T-cell (primary cell): ENCODE measurements around the gene GPAT3. TPM values are rescaled to one million over a fixed set of nuclear protein-coding genes. Genes with fewer than 3 reads are reported as not detected.
"Not testable (repeated sequence)": the region's sequence is repeated elsewhere in the genome, so short reads cannot be mapped to it uniquely, and the experiment has no call there.

Experiments used
- ATAC-seq, 4 experiments: fragments of 200-7000 bp in 3 of 4; fragments of 150-1000 bp in 1 of 4; cut with Tn5 transposase; replicated peaks in 1 of 4; 1 replicate in 3 of 4; 2 replicates in 1 of 4; pipeline ENCODE4 v1.10.0; 2021; ENCODE audit warnings: moderate library complexity in 3 of 4, mild to moderate bottlenecking in 2 of 4, moderate number of reproducible peaks in 1 of 4
- CTCF ChIA-PET, 2 donors: fragments of 300-600 bp; sonication (Branson Sonifier 250); formaldehyde crosslinking; loops; one replicate each; lab custom pipeline; 2022; ENCODE audit warnings: antibody characterized with exemption in 2 of 2; lab: Charles Lee
- POLR2A ChIA-PET, 2 donors: fragments of 300-600 bp; sonication (Branson Sonifier 250); formaldehyde crosslinking; loops; one replicate each; lab custom pipeline; 2022; ENCODE audit warnings: antibody characterized with exemption in 2 of 2; lab: Charles Lee
- DNase-seq, 35 experiments: peaks; one replicate each; pipeline versions ENCODE4 v3.0.0 to v3.0.0-alpha.2; 2013 to 2023
- H3K27ac ChIP-seq: one replicate; pipeline ENCODE4 v1.5.1; 2013; ENCODE audit warnings: low read length
- H3K27me3 ChIP-seq, 2 experiments: replicated peaks in 1 of 2; 1 replicate in 1 of 2; 2 replicates in 1 of 2; pipeline versions ENCODE4 v1.6.1 to v1.7.0; 2013; ENCODE audit warnings: low read length in 1 of 2, mixed read lengths in 1 of 2; ENCODE audit not compliant: control insufficient read depth in 2 of 2, insufficient read depth in 2 of 2; ENCODE audit errors: extremely low read depth in 1 of 2
- H3K36me3 ChIP-seq, 2 donors: 1 replicate in 1 of 2; 2 replicates in 1 of 2; pipeline versions ENCODE4 v1.6.1 to v1.7.0; 2013; ENCODE audit warnings: low read length in 1 of 2; ENCODE audit not compliant: control insufficient read depth in 2 of 2, insufficient read depth in 1 of 2; ENCODE audit errors: extremely low read depth in 1 of 2
- H3K4me1 ChIP-seq, 2 experiments: 1 replicate in 1 of 2; 2 replicates in 1 of 2; pipeline versions ENCODE4 v1.6.1 to v1.7.0; 2013; ENCODE audit warnings: low read length in 2 of 2, mixed read lengths in 1 of 2; ENCODE audit not compliant: insufficient read depth in 2 of 2, control insufficient read depth in 1 of 2; ENCODE audit errors: extremely low read depth in 1 of 2
- H3K4me3 ChIP-seq, 2 donors: 1 replicate in 1 of 2; 2 replicates in 1 of 2; pipeline versions ENCODE4 v1.5.1 to v1.7.0; 2013; ENCODE audit warnings: mild to moderate bottlenecking in 2 of 2, low read length in 1 of 2, moderate library complexity in 1 of 2; ENCODE audit not compliant: control insufficient read depth in 1 of 2; ENCODE audit errors: extremely low read depth in 1 of 2
- H3K9me3 ChIP-seq: 2 replicates; pipeline ENCODE4 v1.7.0; 2013
- H3K27ac Mint-ChIP-seq, 2 donors: one replicate each; pipeline ENCODE4 v1.8.0; 2020 to 2021; ENCODE audit warnings: mild to moderate bottlenecking in 2 of 2, mixed read lengths in 2 of 2
- H3K27me3 Mint-ChIP-seq, 2 donors: one replicate each; pipeline ENCODE4 v1.8.0; 2021 to 2022; ENCODE audit warnings: mixed read lengths in 2 of 2
- H3K36me3 Mint-ChIP-seq: one replicate; pipeline ENCODE4 v1.8.0; 2021; ENCODE audit warnings: mixed read lengths
- H3K4me1 Mint-ChIP-seq, 3 donors: one replicate each; pipeline ENCODE4 v1.8.0; 2020 to 2022; ENCODE audit warnings: mixed read lengths in 3 of 3, mild to moderate bottlenecking in 1 of 3
- H3K4me3 Mint-ChIP-seq, 3 donors: one replicate each; pipeline ENCODE4 v1.8.0; 2020 to 2022; ENCODE audit warnings: mild to moderate bottlenecking in 3 of 3, mixed read lengths in 3 of 3, moderate library complexity in 3 of 3
- H3K9me3 Mint-ChIP-seq, 3 donors: one replicate each; pipeline ENCODE4 v1.8.0; 2020 to 2022; ENCODE audit warnings: mixed read lengths in 3 of 3
- WGBS: methylation state at CpG from one replicate; pipeline ENCODE4 v1.1.5; 2013; ENCODE audit warnings: missing lambda C conversion rate; ENCODE audit not compliant: insufficient coverage; 5-methylcytosine and 5-hydroxymethylcytosine counted together
- total RNA-seq, 35 experiments: library from RNA in 6 of 35; stranded (reverse) in 6 of 35; fragments of 120-200 nt in 1 of 35; gene quantifications; one replicate each; pipeline versions ENCODE4 v1.2.1 to v1.2.4 and lab custom pipeline; 2013 to 2026

GPAT3 gene
- total RNA-seq (1 to 10 TPM; 2.7 to 8.3 (median 6.1) TPM), total RNA-seq (lab: John Stamatoyannopoulos, UW) (4.5 to 27.1 (median 8.4) reads per million in 29 experiments)
- total RNA-seq (2013): 4.2 TPM

GRCh38 chr4:83535520-83536361 lies at the start of gene GPAT3:
Gene GPAT3, plus strand, starts transcription at chr4:83536108. Its CDS starts 515 bp downstream, at chr4:83536623.
- Mint-ChIP-seq H3K36me3 (no peaks in the 10 kb centered on the region), H3K27me3 (peaks cover 8 to 16% of the 10 kb centered on the region in 2 donors), H3K27ac (peak within 1 kb of the TSS; percentile 86 to 87), H3K4me1 (peaks cover 15 to 29% (median 29%) of the 10 kb centered on the region in 3 donors), H3K9me3 (no peaks in the 10 kb centered on the region), H3K4me3 (peak within 1 kb of the TSS; percentile 85 to 94 (median 94))
- Histone ChIP-seq H3K36me3 (no peaks in the 10 kb centered on the region), H3K4me1 (peaks cover 6 to 20% of the 10 kb centered on the region in 2 experiments), H3K27me3 (peaks cover 0 to 20% of the 10 kb centered on the region in 2 experiments), H3K9me3 (no peaks in the 10 kb centered on the region), H3K27ac (peak within 1 kb of the TSS; percentile 47), H3K4me3 (peak within 1 kb of the TSS; percentile 67 to 74)
- ATAC-seq: peak; percentile 83 to 89 (median 84)
- CTCF ChIA-PET: interaction anchor here (1.1 kb wide), 2 partner anchors 43 to 111 kb away, joined by 3 to 4 read pairs; no protein-coding TSS in a partner anchor
- POLR2A ChIA-PET: no interaction called here
- WGBS: 0% methylated on average over 49 of the region's 63 CpGs
- peak; percentile 23 to 66 (median 41) for DNase-seq

GRCh38 chr4:83486457-83487129 lies 49.3 kb upstream of the GPAT3 start:
- no peaks in the 10 kb centered on the region for H3K27me3 Mint-ChIP-seq
- no peak overlapping the region for H3K4me3 Mint-ChIP-seq
- Histone ChIP-seq H3K36me3 (no peaks in the 10 kb centered on the region), H3K27me3 (no peaks in the 10 kb centered on the region), H3K4me1 (peaks cover 10 to 18% of the 10 kb centered on the region in 2 experiments), H3K4me3 (no peak overlapping the region), H3K9me3 (no peaks in the 10 kb centered on the region), H3K27ac (no peak overlapping the region)
- H3K9me3 Mint-ChIP-seq: no peaks in the 10 kb centered on the region
- DNase-seq (no peak), ATAC-seq (no peak)
- POLR2A ChIA-PET: interaction anchor here in 1 of 2 donors (0.9 to 1.5 kb wide), 2 partner anchors 12 to 30 kb away, joined by 4 read pairs; no protein-coding TSS in a partner anchor
- CTCF ChIA-PET: interaction anchor here in 1 of 2 donors (0.5 to 0.6 kb wide), 2 partner anchors 599 to 1024 kb away, joined by 5 to 7 read pairs; no protein-coding TSS in a partner anchor
- WGBS: 95% methylated on average over 3 of the region's 3 CpGs
- H3K27ac Mint-ChIP-seq: peak overlapping the region; percentile 78 to 88
- H3K36me3 Mint-ChIP-seq: no peaks in the 10 kb centered on the region
- H3K4me1 Mint-ChIP-seq: peaks cover 24 to 31% (median 30%) of the 10 kb centered on the region in 3 donors

- H3K27me3 ChIP-seq: no peaks in the 10 kb centered on the region
- Mint-ChIP-seq H3K9me3 (no peaks in the 10 kb centered on the region), H3K27me3 (no peaks in the 10 kb centered on the region), H3K36me3 (no peaks in the 10 kb centered on the region), H3K4me3 (no peak overlapping the region), H3K27ac (peak overlapping the region in 1 of 2 donors; percentile 36), H3K4me1 (peaks cover 5 to 13% (median 13%) of the 10 kb centered on the region in 3 donors)
- no peak overlapping the region for H3K27ac ChIP-seq
- H3K4me3 ChIP-seq: no peak overlapping the region
- DNase-seq (no peak), ATAC-seq (no peak)
- H3K9me3 ChIP-seq: no peaks in the 10 kb centered on the region
- no CpG with 5 or more reads among the region's 1 CpG for WGBS
- H3K4me1 ChIP-seq: peaks cover 4 to 10% of the 10 kb centered on the region in 2 experiments
- POLR2A ChIA-PET: no interaction called here
- CTCF ChIA-PET: interaction anchor here (0.5 to 3.1 kb wide), 5 partner anchors 44 to 1080 kb away, joined by 3 to 11 read pairs (median 4); no protein-coding TSS in a partner anchor
- no peaks in the 10 kb centered on the region for H3K36me3 ChIP-seq
Measured at GRCh38 chr4:83489711-83490326, 46.1 kb upstream of the GPAT3 start.

GRCh38 chr4:83490876-83491450 lies 44.9 kb upstream of the GPAT3 start:
- Mint-ChIP-seq H3K27me3 (no peaks in the 10 kb centered on the region), H3K36me3 (no peaks in the 10 kb centered on the region), H3K27ac (no peak overlapping the region), H3K4me1 (peaks cover 5 to 8% (median 8%) of the 10 kb centered on the region in 3 donors), H3K9me3 (no peaks in the 10 kb centered on the region), H3K4me3 (no peak overlapping the region)
- Histone ChIP-seq H3K9me3 (no peaks in the 10 kb centered on the region), H3K27me3 (no peaks in the 10 kb centered on the region), H3K27ac (no peak overlapping the region), H3K4me3 (no peak overlapping the region), H3K4me1 (peaks cover 0 to 1% of the 10 kb centered on the region in 2 experiments), H3K36me3 (no peaks in the 10 kb centered on the region)
- DNase-seq: peak in 5 of 35 experiments; percentile 6 to 64 (median 14)
- WGBS: no CpG with 5 or more reads among the region's 1 CpG
- CTCF ChIA-PET: interaction anchor here (0.6 to 3.1 kb wide), 7 partner anchors 9 to 155 kb away, joined by 3 to 14 read pairs (median 5); no protein-coding TSS in a partner anchor
- peak; percentile 65 to 82 (median 70) for ATAC-seq
- POLR2A ChIA-PET: no interaction called here

- not testable (repeated sequence) for H3K27me3 Mint-ChIP-seq, H3K4me1 ChIP-seq, H3K27ac ChIP-seq, H3K36me3 Mint-ChIP-seq, DNase-seq, H3K4me1 Mint-ChIP-seq, H3K9me3 Mint-ChIP-seq, H3K9me3 ChIP-seq, H3K27me3 ChIP-seq, H3K36me3 ChIP-seq, H3K27ac Mint-ChIP-seq, H3K4me3 ChIP-seq, ATAC-seq, H3K4me3 Mint-ChIP-seq
- 90% methylated on average over 6 of the region's 8 CpGs for WGBS
- POLR2A ChIA-PET: interaction anchor here in 1 of 2 donors (0.5 to 0.6 kb wide), 2 partner anchors 50 to 77 kb away, joined by 3 to 6 read pairs; no protein-coding TSS in a partner anchor
- CTCF ChIA-PET: interaction anchor here in 1 of 2 donors (1.1 kb wide), 1 partner anchor 149 kb away, joined by 3 read pairs; no protein-coding TSS in a partner anchor
Measured at GRCh38 chr4:83496085-83496917, 39.6 kb upstream of the GPAT3 start.
